SK-N-SH treated with all-trans-retinoic acid at 6 μM for 48 hours (cell line): ENCODE measurements around the gene CCSER1.

Experiments
- ATAC-seq: fragments of 200-7000 bp; cut with Tn5 transposase; 3 replicates; pipeline ENCODE4 v1.9.1; 2020; ENCODE audit warnings: mild to moderate bottlenecking, moderate library complexity
- ARNTL ChIP-seq: fragments of 450-650 bp; formaldehyde crosslinking; IDR thresholded peaks from 2 replicates; pipeline ENCODE4 v1.5.0; 2020; ENCODE audit warnings: low read depth, mild to moderate bottlenecking, moderate library complexity, borderline replicate concordance
- CREB5 ChIP-seq: fragments of 250-450 bp; sonication (Bioruptor Pico); IDR thresholded peaks from 2 replicates; pipeline ENCODE4 v1.5.1; 2020; ENCODE audit warnings: low read depth, mild to moderate bottlenecking, moderate library complexity
- CSDC2 ChIP-seq: fragments of 250-450 bp; sonication (Bioruptor Pico); IDR thresholded peaks from 2 replicates; pipeline ENCODE4 v1.5.0; 2020; ENCODE audit warnings: mild to moderate bottlenecking, moderate library complexity
- CSRNP3 ChIP-seq: fragments of 250-450 bp; sonication (Bioruptor Pico); IDR thresholded peaks from 2 replicates; pipeline ENCODE4 v1.5.1; 2021; ENCODE audit warnings: mild to moderate bottlenecking, moderate library complexity
- ESRRG ChIP-seq: fragments of 250-450 bp; sonication (Bioruptor Pico); IDR thresholded peaks from 2 replicates; pipeline ENCODE4 v1.6.1; 2021; ENCODE audit warnings: mild to moderate bottlenecking
- GLIS3 ChIP-seq: fragments of 250-450 bp; sonication (Bioruptor Pico); IDR thresholded peaks from 2 replicates; pipeline ENCODE4 v1.5.0; 2020; ENCODE audit warnings: mild to moderate bottlenecking, moderate library complexity
- ISL1 ChIP-seq: fragments of 250-450 bp; sonication (Bioruptor Pico); IDR thresholded peaks from 2 replicates; pipeline ENCODE4 v2.1.2; 2022; ENCODE audit warnings: mild to moderate bottlenecking, moderate library complexity
- OSR1 ChIP-seq: fragments of 250-450 bp; sonication (Bioruptor Pico); IDR thresholded peaks from 2 replicates; pipeline ENCODE4 v1.8.0; 2022; ENCODE audit warnings: moderate library complexity, mild to moderate bottlenecking, inconsistent platforms
- PATZ1 ChIP-seq: fragments of 250-450 bp; sonication (Bioruptor Pico); IDR thresholded peaks from 2 replicates; pipeline ENCODE4 v1.8.0; 2020; ENCODE audit warnings: mild to moderate bottlenecking, moderate library complexity, borderline replicate concordance
- POU6F1 ChIP-seq: fragments of 250-450 bp; sonication (Bioruptor Pico); IDR thresholded peaks from 2 replicates; pipeline ENCODE4 v1.8.0; 2021; ENCODE audit warnings: low read depth, mild to moderate bottlenecking, moderate library complexity, borderline replicate concordance
- PPARA ChIP-seq: fragments of 250-450 bp; sonication (Bioruptor Pico); IDR thresholded peaks from 2 replicates; pipeline ENCODE4 v1.5.0; 2020; ENCODE audit warnings: mild to moderate bottlenecking, borderline replicate concordance
- RARB ChIP-seq: fragments of 250-450 bp; sonication (Bioruptor Pico); IDR thresholded peaks from 2 replicates; pipeline ENCODE4 v1.8.0; 2021; ENCODE audit warnings: mild to moderate bottlenecking, moderate library complexity
- TCF4 ChIP-seq: fragments of 250-450 bp; sonication (Bioruptor Pico); IDR thresholded peaks from 2 replicates; pipeline ENCODE4 v1.8.0; 2021; ENCODE audit warnings: mild to moderate bottlenecking, moderate library complexity, borderline replicate concordance
- TOX ChIP-seq: fragments of 250-450 bp; sonication (Bioruptor Pico); IDR thresholded peaks from 2 replicates; pipeline ENCODE4 v1.8.0; 2021; ENCODE audit warnings: mild to moderate bottlenecking, moderate library complexity, borderline replicate concordance
- TSHZ2 ChIP-seq: fragments of 250-450 bp; sonication (Bioruptor Pico); IDR thresholded peaks from 2 replicates; pipeline ENCODE4 v1.5.0; 2020; ENCODE audit warnings: mild to moderate bottlenecking, moderate library complexity
- ZFP3 ChIP-seq: fragments of 250-450 bp; sonication (Bioruptor Pico); IDR thresholded peaks from 2 replicates; pipeline ENCODE4 v1.5.0; 2020; ENCODE audit warnings: mild to moderate bottlenecking, moderate library complexity
- ZFP30 ChIP-seq: fragments of 450-650 bp; formaldehyde crosslinking; IDR thresholded peaks from 2 replicates; pipeline ENCODE4 v1.5.0; 2022; ENCODE audit warnings: mild to moderate bottlenecking, moderate library complexity
- ZNF565 ChIP-seq: fragments of 450-650 bp; formaldehyde crosslinking; conservative IDR thresholded peaks from 2 replicates; pipeline ENCODE4 v1.5.0; 2020; ENCODE audit warnings: low read depth, mild to moderate bottlenecking, moderate library complexity
- ZNF70 ChIP-seq: fragments of 450-650 bp; formaldehyde crosslinking; IDR thresholded peaks from 2 replicates; pipeline ENCODE4 v1.5.0; 2020; ENCODE audit warnings: mild to moderate bottlenecking, moderate library complexity
- ZNF8 ChIP-seq: fragments of 450-650 bp; formaldehyde crosslinking; IDR thresholded peaks from 2 replicates; pipeline ENCODE4 v1.5.0; 2020; ENCODE audit warnings: mild to moderate bottlenecking, moderate library complexity

The CCSER1 gene

GRCh38 chr4:90670183-90670582, 543.0 kb downstream of the CCSER1 start:
- TF ChIP-seq ARNTL (CRISPR knock-in tag) (no peak), OSR1 (CRISPR knock-in tag) (no peak), ISL1 (CRISPR knock-in tag) (no peak)
- ATAC-seq: no peak

- no peak for ATAC-seq
Observed at GRCh38 chr4:90689739-90690138, 562.5 kb downstream of the CCSER1 start.

More at GRCh38 chr4:90689739-90690138, 562.5 kb downstream of the CCSER1 start:
- TF ChIP-seq ESRRG (CRISPR knock-in tag) (no peak), GLIS3 (CRISPR knock-in tag) (no peak), CREB5 (CRISPR knock-in tag) (no peak), PATZ1 (CRISPR knock-in tag) (no peak), ZFP3 (CRISPR knock-in tag) (no peak), TOX (CRISPR knock-in tag) (no peak), ZNF8 (CRISPR knock-in tag) (no peak), ZFP30 (CRISPR knock-in tag) (no peak), ZNF70 (CRISPR knock-in tag) (no peak), POU6F1 (CRISPR knock-in tag) (no peak), CSRNP3 (CRISPR knock-in tag) (no peak), OSR1 (CRISPR knock-in tag) (no peak), ZNF565 (CRISPR knock-in tag) (no peak), TCF4 (CRISPR knock-in tag) (no peak), RARB (CRISPR knock-in tag) (no peak), TSHZ2 (no peak), ARNTL (CRISPR knock-in tag) (no peak), CSDC2 (CRISPR knock-in tag) (no peak), PPARA (CRISPR knock-in tag) (no peak), ISL1 (CRISPR knock-in tag) (no peak)
